HG03066 (cell line): ENCODE results near the gene NR2E1.

Source experiments
- ATAC-seq: cut with Tn5 transposase; IDR thresholded peaks from one replicate; pipeline ENCODE4 v1.9.1; 2021; ENCODE audit warnings: low read depth; ENCODE audit not compliant: unreplicated experiment

NR2E1 gene

DNA sequence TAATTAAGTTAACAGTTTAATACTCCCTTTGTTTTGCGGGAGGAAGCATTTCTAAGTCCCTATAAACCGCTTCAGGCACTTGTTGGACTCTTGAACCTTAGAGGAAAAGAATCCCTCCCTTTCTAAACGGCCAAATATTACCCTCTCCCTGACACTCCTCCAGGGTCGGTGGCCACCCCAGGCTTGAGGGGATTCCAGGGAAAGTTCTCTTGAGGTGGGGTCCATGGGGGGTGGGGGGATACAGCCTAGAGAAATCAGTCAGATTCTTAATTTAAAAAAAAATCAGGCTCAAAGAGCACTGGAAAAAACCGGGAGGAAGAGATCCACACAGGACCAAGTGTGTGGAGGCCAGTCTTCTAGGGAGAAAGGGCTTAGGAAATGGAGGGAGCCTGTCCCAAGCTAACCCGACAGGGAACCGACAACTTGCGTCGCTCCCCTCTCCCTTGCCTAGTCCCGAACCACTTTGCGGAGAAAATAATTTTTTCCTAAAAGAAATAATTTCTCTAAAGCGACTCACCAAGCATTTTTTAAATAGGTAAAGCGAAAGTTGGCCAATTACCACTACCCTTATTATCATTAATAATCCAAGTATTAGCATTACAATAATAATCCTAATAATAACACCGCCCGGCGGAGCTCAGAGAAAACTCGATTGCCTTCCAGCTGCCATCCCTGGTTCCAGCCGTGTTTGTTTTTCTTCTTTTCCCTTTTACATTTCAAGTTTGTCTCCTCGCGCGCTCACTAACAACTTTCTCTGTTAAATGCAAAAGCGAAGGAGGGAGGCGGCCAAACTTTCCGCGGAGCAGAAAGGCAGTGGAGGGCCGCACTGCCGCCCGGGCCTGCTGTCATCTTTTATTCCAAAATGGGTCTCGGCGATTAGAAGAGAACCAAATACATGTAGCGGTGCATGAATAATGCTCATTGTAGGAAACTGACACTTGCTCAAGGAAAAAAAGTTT, 4.8 kb downstream of the NR2E1 start:
- no peak for ATAC-seq

DNA sequence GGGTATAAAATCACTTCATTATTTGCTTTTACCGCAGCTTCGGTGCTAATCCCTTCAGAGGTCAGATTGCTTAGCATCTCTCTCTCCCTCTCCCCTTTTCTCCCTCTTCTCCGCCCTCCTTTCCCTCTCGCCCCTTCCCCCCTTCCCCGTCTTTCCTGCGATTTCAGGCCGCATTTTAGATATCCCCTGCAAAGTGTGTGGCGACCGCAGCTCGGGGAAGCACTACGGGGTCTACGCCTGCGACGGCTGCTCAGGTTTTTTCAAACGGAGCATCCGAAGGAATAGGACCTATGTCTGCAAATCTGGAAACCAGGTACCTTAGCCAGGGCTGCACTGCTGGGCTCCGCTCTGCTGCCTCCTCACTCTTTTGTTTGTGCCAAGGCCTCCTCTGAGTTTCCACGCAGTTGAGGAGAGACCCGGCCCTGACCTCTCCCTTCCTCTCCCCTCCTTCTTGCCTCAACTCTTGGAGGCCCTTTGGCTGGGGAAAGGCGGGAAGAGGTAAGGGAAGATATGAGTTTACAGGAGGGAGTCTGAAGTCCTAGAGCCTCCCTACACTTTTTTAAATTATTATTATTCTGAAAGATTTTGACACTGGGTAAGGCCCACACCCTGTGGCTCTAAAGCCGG, 5.6 kb downstream of the NR2E1 start:
- no peak for ATAC-seq

DNA sequence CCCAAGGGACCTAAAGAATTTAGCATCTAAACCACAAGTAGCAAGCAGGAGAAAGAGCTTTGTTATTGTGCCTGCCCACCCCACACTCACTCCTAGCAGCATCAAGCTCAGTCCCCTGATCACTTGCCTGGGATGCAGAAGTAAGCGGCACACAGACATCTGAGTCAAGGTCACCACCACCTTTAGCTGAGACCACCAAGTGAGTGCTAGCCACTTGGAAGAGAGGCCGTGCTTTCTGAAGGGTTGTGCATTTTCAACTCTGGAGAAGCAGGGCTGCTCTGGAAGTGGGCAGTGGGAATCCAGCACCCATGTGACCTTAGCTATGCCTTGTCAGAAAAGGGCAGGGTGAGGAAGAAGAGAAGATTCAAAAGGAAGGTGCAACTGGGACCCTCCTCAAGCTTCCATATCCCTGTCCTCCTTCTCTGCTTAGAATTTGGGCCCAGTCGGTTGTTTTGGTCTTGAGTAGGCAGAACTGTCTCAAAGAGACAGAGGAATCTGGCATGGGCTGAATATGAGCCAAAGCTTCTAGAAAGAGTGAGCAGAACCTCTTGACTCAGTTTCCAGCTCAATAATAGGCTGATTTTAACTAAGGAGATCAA, 6.2 kb downstream of the NR2E1 start:
- no peak for ATAC-seq

DNA sequence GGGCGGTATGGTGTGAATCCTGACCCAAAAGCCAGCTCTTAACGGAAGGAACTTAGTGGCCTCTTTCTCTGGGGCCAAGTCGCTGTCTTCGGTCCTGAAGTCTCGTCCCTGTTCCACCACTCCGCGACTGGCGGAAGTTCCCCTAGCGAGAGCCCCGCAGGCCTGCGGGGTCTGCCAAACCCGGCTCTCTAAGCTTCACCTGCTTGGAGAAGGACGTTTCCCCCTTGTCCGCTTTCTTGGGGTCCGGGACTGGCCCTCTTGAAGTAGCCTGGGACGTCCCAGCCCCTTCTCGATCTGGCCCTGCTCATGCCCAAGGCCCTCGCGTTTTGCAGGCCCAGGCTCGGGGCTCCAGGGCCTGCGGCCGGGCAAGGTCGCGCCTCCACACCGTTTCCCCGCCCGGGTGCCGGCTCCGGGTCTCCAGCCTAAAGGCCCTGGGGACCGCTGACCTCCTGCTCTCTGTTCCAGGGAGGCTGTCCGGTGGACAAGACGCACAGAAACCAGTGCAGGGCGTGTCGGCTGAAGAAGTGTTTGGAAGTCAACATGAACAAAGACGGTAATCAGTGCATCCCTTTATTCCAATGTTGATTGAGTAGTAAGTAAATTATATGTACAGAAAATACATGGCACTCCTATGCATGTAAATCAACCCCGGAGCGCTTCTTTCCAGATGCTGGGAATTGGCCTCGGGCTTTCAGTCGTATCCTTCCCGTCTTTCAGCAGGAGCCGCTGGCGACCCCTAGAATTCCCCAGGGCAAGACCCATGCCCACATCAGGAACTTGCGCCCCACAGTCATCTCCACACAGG, 8.8 kb downstream of the NR2E1 start:
- ATAC-seq, result no peak

DNA sequence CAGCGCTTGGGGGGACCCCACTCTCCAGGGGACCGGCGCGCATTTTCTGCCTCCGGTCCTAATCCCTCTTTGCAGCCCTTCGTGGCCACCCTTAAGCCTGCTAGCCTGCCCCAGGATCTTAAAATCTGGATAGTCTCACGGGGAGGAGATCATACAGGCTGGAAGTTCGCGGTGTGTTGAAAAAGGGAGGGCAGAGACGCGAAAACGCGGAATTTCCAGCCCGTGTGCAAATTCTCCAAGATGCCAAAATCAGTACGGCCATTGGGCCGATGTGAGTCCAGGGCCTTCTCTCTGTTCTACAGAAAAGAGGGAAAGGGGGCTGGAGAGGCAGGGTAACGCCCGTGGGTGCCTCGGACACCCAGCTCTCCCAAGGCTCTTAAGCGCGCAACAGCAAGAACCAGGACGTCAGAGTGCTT, 9.4 kb downstream of the NR2E1 start:
- no peak for ATAC-seq

DNA sequence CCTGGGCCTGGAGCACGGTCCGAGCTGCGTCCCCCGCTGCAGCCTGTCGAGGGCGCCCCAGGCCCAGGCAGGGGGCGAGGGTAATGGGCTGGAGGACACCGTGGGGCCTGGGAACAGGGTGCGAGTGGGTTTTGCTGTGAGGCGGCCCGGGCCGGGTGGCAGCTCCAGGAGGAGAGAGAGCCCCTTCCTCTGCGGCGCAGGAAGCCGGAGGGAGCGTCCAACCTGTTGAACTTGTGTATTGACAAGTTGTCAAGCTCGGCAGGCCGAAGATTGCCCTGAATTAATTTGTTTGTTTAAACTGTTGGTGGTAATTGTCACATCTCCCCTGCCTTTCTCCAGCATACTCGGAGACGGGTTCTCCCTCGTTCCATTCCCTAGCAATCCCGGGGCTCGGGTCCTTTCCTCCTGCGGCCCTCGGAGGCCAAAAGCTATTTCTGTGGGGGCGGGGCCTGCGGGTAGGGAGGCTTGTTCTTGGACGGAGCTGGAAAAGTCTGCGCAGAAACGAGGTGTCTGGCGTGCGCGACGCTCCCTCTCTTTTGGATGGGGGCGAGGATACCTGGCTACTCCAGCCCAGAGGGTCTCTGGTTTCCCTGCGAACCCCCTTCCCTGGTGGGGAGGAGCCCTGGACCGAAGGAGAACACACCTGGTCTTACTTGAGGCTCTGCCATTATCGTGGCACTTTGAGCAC, 9.9 kb downstream of the NR2E1 start:
- no peak for ATAC-seq

DNA sequence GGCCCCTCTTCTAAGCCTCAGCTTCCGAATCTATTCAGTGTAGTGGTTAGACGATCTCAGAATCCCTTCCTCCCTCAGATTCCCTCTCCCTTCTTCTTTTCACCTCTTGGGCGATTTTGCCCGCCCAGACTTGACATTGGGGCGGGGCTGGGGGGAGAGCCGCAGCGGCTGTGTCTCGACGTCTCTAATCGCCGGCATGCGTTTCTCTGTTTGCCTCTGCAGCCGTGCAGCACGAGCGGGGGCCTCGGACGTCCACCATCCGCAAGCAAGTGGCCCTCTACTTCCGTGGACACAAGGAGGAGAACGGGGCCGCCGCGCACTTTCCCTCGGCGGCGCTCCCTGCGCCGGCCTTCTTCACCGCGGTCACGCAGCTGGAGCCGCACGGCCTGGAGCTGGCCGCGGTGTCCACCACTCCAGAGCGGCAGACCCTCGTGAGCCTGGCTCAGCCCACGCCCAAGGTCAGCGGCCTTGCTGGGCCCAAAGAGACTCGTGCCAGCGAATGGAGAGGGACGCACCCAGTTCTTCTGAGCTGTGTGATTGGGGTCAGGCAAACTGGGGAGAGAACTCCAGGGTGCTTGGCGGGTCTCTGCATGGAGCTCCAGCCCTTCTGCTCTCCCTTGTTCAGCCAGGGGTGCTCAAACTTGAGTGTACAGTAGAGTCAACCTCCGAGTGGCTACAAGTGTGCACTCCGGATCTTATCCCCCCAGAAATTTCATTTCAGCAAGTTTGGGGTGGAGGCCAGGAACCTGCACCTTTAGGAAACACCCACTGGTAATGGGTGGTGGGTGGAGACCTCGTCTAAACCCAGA, 10.7 kb downstream of the NR2E1 start:
- no peak for ATAC-seq

DNA sequence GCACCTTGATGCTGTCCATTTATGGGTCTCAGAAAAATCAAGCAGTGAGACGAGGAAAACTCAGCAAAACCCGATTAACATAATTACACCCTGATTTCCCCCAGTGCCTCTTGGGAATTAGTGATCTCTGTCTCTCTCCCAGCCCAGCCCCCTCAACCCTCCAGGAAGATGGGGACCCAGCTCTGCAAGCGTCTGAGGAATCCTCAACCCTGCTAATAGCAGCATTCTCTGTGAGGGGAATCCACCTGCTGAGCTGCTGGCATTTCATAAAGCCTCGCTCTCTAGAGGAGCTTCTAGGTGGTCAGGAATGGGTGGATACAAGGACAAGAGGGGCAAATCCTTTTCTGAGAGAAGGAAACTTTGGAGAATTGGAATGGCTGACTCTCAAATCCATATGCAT, 13.9 kb downstream of the NR2E1 start:
- ATAC-seq, result no peak

DNA sequence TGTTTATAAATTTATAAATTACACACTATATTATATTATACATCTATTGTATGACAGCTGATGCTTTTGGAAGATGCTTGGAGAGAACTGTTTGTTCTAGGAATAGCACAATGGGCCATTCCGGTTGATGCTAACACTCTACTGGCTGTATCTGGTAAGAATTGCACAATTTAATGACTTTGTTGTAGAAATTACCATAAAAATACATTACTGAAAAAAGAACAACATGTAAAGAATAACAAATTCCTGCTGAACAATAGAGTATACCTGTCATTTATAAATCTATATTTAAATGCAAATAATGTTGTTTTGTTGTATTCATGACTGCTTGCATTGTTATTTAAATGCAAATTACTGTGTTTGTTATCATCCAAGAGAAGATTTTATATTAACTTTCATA, 14.4 kb downstream of the NR2E1 start:
- no peak for ATAC-seq

DNA sequence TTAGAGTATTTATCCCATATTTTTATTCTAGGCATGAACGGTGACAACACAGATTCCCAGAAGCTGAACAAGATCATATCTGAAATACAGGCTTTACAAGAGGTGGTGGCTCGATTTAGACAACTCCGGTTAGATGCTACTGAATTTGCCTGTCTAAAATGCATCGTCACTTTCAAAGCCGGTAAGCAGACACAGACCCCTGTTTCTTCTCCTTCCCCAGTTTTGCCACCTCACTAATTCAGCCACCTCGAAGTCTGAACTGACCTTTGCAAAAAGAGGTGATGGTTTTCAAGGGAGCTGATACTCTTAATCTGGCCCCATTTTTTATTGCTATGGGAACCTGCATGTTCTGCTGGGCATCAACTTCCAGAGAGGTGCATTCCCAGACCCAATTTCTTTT, 15.0 kb downstream of the NR2E1 start:
- no peak for ATAC-seq

DNA sequence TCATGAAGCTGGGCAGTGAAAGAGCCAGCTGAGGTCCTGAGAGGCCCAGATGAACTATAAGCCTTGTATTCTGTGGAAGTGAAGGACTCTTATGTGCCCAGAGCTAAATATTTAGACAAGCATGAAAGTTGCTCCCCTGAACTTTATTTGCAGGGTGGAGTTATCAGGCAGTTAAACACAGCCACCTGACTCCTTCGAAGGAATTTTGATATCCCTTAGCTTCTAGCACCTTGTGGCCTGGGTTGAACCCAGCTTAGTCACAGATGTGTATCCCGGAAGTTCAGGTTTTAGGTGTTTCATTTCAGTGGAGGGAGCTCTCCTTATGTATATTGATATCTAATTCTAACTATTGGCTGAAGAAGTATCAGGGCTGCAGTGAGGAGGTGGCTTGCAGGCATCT, 20.4 kb downstream of the NR2E1 start:
- ATAC-seq, result no peak

DNA sequence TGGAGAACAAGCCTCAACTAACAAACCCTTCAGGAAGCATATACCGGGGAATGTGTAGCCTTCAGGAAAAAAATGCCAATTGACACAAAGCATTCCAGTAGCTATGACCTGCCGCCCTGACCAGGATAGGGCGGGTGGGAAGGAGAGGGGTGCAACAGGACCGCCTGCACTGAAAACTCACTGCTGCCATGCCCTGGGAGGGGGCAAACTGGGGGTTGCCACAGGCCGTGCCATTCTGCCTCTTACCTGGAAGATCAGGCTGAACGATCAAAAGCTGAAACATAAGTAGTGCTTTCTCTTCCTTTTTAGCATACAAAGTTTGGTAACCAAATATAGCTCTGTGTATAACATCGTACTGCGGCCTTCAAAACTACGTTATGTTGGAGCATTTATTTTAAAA, 21.7 kb downstream of the NR2E1 start:
- ATAC-seq, result no peak

DNA sequence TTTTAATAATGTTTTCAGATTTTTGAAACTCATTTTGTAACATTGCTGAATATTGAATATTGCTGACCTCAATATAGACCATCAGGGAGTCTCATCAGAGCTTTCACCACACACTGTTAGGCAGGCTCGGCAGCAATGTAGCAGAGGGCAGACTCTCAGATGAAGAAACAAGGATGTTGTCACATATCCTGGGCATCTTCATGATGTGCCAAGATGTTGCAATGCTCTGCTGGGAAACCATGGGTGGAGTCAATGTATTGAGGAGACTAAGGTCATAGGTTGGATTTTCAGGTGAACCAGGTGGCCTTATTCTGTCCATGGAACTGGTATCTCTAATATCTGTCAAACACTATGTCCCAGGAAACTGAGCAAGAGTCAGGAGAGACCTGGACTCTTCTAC, 27.3 kb downstream of the NR2E1 start:
- no peak for ATAC-seq

DNA sequence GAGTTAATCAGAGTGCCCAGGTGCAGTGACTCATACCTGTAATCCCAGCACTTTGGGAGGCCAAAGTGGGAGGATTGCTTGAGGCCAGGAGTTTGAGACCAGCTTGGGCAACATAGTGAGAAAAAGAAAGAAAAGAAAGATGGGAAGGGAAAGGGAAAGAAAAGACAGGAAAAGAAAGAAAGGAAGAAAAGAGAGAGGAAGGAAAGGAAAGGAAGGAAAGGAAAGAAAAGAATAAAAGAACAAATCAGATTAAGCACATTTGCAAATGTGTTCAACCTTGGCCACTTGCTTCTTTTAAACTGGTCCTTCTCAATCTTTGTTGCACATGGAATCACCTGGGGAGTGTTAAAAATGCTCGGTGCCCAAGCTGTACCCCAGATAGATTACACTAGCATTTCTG, 28.0 kb downstream of the NR2E1 start:
- no peak for ATAC-seq

DNA sequence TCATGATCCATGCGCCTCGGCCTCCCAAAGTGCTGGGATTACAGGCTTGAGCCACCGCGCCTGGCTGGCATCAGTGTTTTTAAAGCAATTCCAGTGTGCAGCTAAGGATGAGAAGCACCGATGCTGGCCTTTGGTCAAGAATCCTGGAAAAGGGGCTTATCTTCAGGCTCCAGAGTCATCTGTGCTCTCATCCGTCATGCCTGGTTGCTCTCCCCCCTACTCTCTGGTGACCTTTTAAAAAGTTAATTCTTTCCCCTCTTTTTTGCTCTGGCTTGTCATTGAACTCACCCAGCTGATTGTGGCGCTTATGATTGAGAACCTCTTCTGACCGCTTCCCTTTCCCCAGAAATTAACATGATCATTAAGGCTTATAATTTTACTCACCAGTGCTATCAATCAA, 28.7 kb downstream of the NR2E1 start:
- no peak for ATAC-seq

DNA sequence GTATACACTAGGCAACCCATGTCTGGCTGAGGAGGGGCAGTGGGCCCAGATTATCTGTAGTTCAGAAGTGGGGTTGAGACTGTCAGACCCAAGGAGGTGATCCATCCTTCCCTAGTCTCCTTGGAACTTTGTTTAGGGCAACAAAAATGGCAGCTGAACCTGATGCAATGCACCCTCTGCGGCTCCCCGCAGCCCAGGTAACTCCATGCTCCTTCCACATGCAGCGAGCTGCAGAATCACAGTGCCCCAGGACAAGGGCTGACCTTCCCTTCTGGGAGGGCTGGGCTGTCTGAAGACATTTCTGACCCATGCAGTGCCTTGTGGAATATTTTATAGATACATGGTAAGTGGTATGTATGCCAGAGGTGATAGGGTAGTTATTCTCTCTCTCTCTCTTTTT, 29.4 kb downstream of the NR2E1 start:
- no peak for ATAC-seq

DNA sequence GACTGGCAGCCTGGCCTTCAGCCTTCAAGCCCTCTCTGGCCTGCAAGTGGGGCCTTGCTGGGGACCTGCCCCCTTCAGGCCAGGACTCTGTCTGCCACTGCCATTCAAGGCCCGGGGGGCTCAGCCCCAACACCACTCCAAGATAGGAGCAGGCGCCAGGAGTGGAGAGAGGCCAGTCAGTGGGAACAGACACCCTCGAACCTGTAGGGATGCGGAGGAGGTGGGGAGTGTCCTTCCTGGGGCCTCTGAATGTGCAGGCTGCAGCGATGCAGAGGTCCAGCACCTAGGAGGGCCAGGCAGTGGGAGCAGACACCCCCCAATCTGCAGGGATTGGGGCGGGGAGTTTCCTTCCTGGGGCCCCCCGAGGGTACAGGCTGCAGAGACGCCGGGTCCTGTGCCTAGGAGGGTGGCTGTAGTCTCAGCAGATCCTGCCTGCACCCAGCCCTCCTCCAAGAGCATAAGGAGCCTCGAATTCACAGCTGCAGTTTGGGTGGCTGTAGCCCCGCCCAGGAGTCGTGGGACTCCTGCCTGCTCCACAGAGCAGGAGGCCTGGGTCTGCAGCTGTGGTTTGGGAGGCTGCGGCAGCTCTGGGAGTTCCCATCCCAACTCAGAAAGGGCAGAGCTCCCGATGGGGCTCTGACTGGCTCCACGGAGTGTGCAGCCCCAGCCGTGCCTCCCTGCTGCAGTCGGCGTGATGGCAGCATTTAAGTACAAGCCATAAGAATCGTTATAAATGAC, 33.1 kb downstream of the NR2E1 start:
- ATAC-seq, result no peak

DNA sequence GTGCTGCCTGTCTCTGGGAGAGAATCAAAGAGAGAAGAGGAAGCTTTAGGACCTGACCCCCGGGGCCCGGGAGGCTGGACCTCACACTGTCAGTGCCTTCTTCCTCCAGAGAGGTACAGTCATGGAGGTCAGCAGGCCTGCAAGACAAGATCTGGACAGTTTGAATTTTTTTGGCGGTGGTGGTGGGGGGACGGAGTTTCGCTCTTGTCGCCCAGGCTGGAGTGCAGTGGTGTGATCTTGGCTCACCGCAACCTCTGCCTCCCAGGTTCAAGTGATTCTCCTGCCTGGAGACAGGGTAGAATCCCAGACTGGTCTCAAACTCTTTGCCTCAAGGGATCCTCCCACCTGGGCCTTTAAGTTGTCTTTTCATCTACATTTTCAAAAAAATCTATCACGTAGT, 34.4 kb downstream of the NR2E1 start:
- no peak for ATAC-seq

DNA sequence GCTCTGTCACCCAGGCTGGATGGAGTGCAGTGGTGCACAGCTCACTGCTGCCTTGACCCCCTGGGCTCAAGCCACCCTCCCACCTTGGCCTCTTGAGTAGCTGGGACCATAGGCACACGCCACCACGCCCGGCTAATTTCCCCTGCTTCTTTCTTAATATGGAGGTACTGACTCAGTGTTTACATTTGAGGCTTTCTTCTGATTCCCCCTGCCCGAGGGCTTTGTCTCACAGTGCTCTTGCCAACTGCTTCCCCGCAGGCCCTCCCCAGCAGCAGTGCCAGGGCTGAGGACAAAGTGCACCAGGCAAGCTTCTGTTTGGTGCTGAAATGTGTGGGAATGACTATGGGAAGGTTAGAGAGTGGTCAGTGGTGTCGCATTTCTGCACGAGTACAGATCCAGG, 34.8 kb downstream of the NR2E1 start:
- ATAC-seq, result no peak
